SK-N-SH treated with all-trans-retinoic acid at 6 μM for 48 hours (cell line): Measurements from ENCODE around the gene SMARCA4.

Source experiments
- ATAC-seq: fragments of 200-7000 bp; cut with Tn5 transposase; 3 replicates; pipeline ENCODE4 v1.9.1; 2020; ENCODE audit warnings: mild to moderate bottlenecking, moderate library complexity
- ARNTL ChIP-seq: fragments of 450-650 bp; formaldehyde crosslinking; IDR thresholded peaks from 2 replicates; pipeline ENCODE4 v1.5.0; 2020; ENCODE audit warnings: low read depth, mild to moderate bottlenecking, moderate library complexity, borderline replicate concordance
- CSDC2 ChIP-seq: fragments of 250-450 bp; sonication (Bioruptor Pico); IDR thresholded peaks from 2 replicates; pipeline ENCODE4 v1.5.0; 2020; ENCODE audit warnings: mild to moderate bottlenecking, moderate library complexity
- ESRRG ChIP-seq: fragments of 250-450 bp; sonication (Bioruptor Pico); IDR thresholded peaks from 2 replicates; pipeline ENCODE4 v1.6.1; 2021; ENCODE audit warnings: mild to moderate bottlenecking
- ISL1 ChIP-seq: fragments of 250-450 bp; sonication (Bioruptor Pico); IDR thresholded peaks from 2 replicates; pipeline ENCODE4 v2.1.2; 2022; ENCODE audit warnings: mild to moderate bottlenecking, moderate library complexity
- OSR1 ChIP-seq: fragments of 250-450 bp; sonication (Bioruptor Pico); IDR thresholded peaks from 2 replicates; pipeline ENCODE4 v1.8.0; 2022; ENCODE audit warnings: moderate library complexity, mild to moderate bottlenecking, inconsistent platforms
- PATZ1 ChIP-seq: fragments of 250-450 bp; sonication (Bioruptor Pico); IDR thresholded peaks from 2 replicates; pipeline ENCODE4 v1.8.0; 2020; ENCODE audit warnings: mild to moderate bottlenecking, moderate library complexity, borderline replicate concordance
- POU6F1 ChIP-seq: fragments of 250-450 bp; sonication (Bioruptor Pico); IDR thresholded peaks from 2 replicates; pipeline ENCODE4 v1.8.0; 2021; ENCODE audit warnings: low read depth, mild to moderate bottlenecking, moderate library complexity, borderline replicate concordance
- PPARA ChIP-seq: fragments of 250-450 bp; sonication (Bioruptor Pico); IDR thresholded peaks from 2 replicates; pipeline ENCODE4 v1.5.0; 2020; ENCODE audit warnings: mild to moderate bottlenecking, borderline replicate concordance
- RARB ChIP-seq: fragments of 250-450 bp; sonication (Bioruptor Pico); IDR thresholded peaks from 2 replicates; pipeline ENCODE4 v1.8.0; 2021; ENCODE audit warnings: mild to moderate bottlenecking, moderate library complexity
- SNAI2 ChIP-seq: fragments of 250-450 bp; sonication (Bioruptor Pico); IDR thresholded peaks from 2 replicates; pipeline ENCODE4 v1.5.0; 2020; ENCODE audit warnings: mild to moderate bottlenecking, moderate library complexity
- TCF4 ChIP-seq: fragments of 250-450 bp; sonication (Bioruptor Pico); IDR thresholded peaks from 2 replicates; pipeline ENCODE4 v1.8.0; 2021; ENCODE audit warnings: mild to moderate bottlenecking, moderate library complexity, borderline replicate concordance
- TOX ChIP-seq: fragments of 250-450 bp; sonication (Bioruptor Pico); IDR thresholded peaks from 2 replicates; pipeline ENCODE4 v1.8.0; 2021; ENCODE audit warnings: mild to moderate bottlenecking, moderate library complexity, borderline replicate concordance
- ZC3H10 ChIP-seq: fragments of 250-450 bp; sonication (Bioruptor Pico); IDR thresholded peaks from 2 replicates; pipeline ENCODE4 v1.5.1; 2021; ENCODE audit warnings: mild to moderate bottlenecking, moderate library complexity
- ZFP3 ChIP-seq: fragments of 250-450 bp; sonication (Bioruptor Pico); IDR thresholded peaks from 2 replicates; pipeline ENCODE4 v1.5.0; 2020; ENCODE audit warnings: mild to moderate bottlenecking, moderate library complexity
- ZFP30 ChIP-seq: fragments of 450-650 bp; formaldehyde crosslinking; IDR thresholded peaks from 2 replicates; pipeline ENCODE4 v1.5.0; 2022; ENCODE audit warnings: mild to moderate bottlenecking, moderate library complexity
- ZNF70 ChIP-seq: fragments of 450-650 bp; formaldehyde crosslinking; IDR thresholded peaks from 2 replicates; pipeline ENCODE4 v1.5.0; 2020; ENCODE audit warnings: mild to moderate bottlenecking, moderate library complexity
- ZNF8 ChIP-seq: fragments of 450-650 bp; formaldehyde crosslinking; IDR thresholded peaks from 2 replicates; pipeline ENCODE4 v1.5.0; 2020; ENCODE audit warnings: mild to moderate bottlenecking, moderate library complexity
- TF ChIP-seq, protein P1 (sequence below): fragments of 250-450 bp; sonication (Bioruptor Pico); IDR thresholded peaks from 2 replicates; pipeline ENCODE4 v1.5.1; 2020; ENCODE audit warnings: low read depth, mild to moderate bottlenecking, moderate library complexity
- TF ChIP-seq, protein P2 (sequence below): fragments of 250-450 bp; sonication (Bioruptor Pico); IDR thresholded peaks from 2 replicates; pipeline ENCODE4 v1.5.0; 2020; ENCODE audit warnings: mild to moderate bottlenecking, moderate library complexity

Gene SMARCA4

DNA sequence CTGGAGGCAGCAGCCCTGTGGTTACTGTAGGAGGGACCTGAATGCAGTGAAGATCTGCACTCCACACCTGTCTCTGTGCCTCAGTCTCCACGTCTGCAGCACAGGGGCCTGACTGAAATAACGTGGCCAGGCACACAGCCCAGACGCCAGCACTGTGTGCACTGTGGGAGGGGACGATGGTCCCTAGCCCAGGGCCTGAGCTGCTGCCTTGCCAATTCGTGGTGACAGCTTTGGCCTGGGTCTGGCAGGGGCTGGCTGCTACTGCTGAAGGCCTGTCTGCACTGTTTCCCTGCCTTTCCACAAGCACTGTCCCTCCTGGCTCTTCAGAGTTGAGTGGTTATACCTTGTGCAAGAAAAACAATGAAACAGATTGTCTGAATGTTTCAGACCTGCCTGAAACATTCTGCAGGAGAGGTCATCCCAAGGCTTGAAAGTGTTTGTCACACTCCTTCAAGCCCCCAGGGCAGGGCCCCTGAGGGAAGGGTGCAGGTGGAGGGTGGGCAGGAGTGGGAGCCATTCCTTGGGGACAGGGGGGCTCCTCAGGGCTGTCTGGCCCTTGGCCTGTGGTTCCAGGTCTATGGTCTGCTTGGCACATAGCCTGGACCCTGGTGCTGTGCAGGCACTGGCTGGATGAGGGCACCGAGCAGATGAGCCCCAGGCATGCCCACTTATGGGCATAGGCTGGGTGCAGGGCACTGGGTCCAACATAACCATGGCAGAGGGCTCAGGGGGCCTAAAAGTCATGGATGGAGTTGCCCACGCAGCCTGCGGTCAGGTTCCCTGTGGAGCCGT lies 89.7 kb downstream of the SMARCA4 start:
- no peak for ATAC-seq
- no peak for TF ChIP-seq ZFP30
- TF ChIP-seq, protein P1, sequence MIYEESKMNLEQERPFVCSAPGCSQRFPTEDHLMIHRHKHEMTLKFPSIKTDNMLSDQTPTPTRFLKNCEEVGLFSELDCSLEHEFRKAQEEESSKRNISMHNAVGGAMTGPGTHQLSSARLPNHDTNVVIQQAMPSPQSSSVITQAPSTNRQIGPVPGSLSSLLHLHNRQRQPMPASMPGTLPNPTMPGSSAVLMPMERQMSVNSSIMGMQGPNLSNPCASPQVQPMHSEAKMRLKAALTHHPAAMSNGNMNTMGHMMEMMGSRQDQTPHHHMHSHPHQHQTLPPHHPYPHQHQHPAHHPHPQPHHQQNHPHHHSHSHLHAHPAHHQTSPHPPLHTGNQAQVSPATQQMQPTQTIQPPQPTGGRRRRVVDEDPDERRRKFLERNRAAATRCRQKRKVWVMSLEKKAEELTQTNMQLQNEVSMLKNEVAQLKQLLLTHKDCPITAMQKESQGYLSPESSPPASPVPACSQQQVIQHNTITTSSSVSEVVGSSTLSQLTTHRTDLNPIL, result no peak

DNA sequence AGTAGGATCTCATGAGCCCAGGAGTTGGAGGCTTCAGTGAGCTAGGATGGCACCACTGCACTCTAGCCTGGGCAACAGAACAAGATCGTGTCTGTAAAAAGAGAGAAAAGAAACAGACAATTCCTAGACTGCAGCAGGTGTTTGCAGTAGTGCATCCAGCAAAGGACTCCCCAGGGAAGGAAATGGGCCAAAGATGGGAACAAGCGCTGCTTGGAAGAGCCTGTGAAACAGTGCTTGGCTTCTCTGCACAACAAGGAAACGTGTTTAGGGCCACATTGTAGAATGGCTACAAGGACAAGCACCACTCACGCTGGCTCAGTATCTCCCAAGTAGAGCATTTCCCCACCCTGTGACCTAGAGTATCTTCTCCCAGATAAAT lies 93.0 kb downstream of the SMARCA4 start:
- ATAC-seq, result no peak
- TF ChIP-seq ISL1 (CRISPR knock-in tag) (no peak), PPARA (CRISPR knock-in tag) (no peak), CSDC2 (no peak), ZC3H10 (no peak), ZNF70 (CRISPR knock-in tag) (no peak)
- TF ChIP-seq, protein P2, sequence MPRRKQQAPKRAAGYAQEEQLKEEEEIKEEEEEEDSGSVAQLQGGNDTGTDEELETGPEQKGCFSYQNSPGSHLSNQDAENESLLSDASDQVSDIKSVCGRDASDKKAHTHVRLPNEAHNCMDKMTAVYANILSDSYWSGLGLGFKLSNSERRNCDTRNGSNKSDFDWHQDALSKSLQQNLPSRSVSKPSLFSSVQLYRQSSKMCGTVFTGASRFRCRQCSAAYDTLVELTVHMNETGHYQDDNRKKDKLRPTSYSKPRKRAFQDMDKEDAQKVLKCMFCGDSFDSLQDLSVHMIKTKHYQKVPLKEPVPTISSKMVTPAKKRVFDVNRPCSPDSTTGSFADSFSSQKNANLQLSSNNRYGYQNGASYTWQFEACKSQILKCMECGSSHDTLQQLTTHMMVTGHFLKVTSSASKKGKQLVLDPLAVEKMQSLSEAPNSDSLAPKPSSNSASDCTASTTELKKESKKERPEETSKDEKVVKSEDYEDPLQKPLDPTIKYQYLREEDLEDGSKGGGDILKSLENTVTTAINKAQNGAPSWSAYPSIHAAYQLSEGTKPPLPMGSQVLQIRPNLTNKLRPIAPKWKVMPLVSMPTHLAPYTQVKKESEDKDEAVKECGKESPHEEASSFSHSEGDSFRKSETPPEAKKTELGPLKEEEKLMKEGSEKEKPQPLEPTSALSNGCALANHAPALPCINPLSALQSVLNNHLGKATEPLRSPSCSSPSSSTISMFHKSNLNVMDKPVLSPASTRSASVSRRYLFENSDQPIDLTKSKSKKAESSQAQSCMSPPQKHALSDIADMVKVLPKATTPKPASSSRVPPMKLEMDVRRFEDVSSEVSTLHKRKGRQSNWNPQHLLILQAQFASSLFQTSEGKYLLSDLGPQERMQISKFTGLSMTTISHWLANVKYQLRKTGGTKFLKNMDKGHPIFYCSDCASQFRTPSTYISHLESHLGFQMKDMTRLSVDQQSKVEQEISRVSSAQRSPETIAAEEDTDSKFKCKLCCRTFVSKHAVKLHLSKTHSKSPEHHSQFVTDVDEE (CRISPR knock-in tag), result no peak

DNA sequence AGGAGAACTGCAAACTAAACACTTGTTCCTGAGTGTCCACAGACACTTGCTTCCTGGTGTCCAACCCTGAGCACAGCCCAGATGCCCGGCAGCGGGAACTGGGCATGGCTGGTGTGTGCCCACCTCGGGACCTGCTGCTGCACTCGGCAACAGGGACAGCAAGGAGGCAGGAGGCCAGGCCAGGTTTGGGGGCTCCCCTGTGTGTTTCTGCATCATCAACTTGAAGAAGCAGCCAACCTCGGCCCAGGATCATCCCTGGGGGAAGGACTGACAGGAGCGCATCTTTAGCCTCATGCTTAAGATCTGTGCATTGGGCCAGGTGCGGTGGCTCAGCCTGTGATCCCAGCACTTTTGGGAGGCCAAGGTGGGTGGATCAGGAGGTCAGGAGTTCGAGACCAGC lies 93.4 kb downstream of the SMARCA4 start:
- ATAC-seq, result no peak
- no peak for TF ChIP-seq ZFP3 (CRISPR knock-in tag)
- no peak for TF ChIP-seq TCF4 (CRISPR knock-in tag)
- TF ChIP-seq ARNTL (CRISPR knock-in tag), result no peak
- no peak for TF ChIP-seq ZNF8 (CRISPR knock-in tag)
- no peak for TF ChIP-seq ESRRG (CRISPR knock-in tag)
- TF ChIP-seq TOX (CRISPR knock-in tag), result no peak
- TF ChIP-seq PPARA (CRISPR knock-in tag), result no peak
- TF ChIP-seq ZNF70 (CRISPR knock-in tag), result no peak

- TF ChIP-seq ESRRG (CRISPR knock-in tag), result no peak
- no peak for TF ChIP-seq ISL1 (CRISPR knock-in tag)
- TF ChIP-seq POU6F1 (CRISPR knock-in tag), result no peak
- no peak for TF ChIP-seq RARB (CRISPR knock-in tag)
- TF ChIP-seq ZFP3 (CRISPR knock-in tag), result no peak
- ATAC-seq, result no peak
Measured at GRCh38 chr19:11054628-11055027, 93.8 kb downstream of the SMARCA4 start.

DNA sequence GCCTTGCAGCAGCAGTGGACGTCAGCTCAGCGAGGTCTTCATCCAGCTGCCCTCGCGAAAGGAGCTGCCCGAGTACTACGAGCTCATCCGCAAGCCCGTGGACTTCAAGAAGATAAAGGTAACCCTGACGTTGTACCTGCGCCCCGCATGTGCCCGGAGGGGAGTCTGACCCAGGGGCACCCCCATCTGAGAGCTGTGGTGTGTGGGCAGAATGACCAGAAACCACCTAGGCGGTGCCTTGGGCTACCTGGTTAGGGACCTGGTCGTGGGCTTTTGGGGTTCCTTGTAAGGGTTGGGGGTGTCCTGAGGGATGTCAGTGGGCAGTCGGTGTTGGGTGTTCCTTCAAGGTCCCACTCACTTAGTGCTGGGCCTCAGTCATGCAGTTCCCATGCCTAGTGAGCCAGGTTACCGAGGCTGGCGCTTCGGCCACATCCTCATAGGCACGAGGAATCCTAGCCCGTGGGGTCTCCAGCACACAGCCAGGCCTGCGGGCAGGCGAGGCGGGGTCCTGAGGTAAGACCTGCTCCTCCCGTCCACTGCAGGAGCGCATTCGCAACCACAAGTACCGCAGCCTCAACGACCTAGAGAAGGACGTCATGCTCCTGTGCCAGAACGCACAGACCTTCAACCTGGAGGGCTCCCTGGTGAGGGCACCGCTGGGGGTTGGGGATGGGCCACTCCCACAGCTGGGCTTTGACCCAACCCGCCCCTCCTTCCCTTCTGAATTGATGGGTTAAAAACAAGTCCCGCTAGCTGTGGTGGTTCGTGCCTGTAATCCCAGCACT lies 97.6 kb downstream of the SMARCA4 start:
- ATAC-seq, result no peak
- TF ChIP-seq PATZ1 (CRISPR knock-in tag) (no peak), OSR1 (no peak), POU6F1 (CRISPR knock-in tag) (no peak), SNAI2 (CRISPR knock-in tag) (no peak)
